Neutrophil (primary cell): ENCODE measurements around the gene TMPO.
"Not testable (repeated sequence)": the region's sequence is repeated elsewhere in the genome, so short reads cannot be mapped to it uniquely, and the experiment has no call there.

Experiments used
- H3K27ac ChIP-seq: fragments of 200-600 bp; sonication (generic); 2 replicates; pipeline ENCODE4 v1.5.1; 2016; ENCODE audit warnings: mild to moderate bottlenecking, moderate library complexity
- H3K27me3 ChIP-seq: fragments of 200-600 bp; sonication (generic); 2 replicates; pipeline ENCODE4 v1.6.0; 2016; ENCODE audit warnings: mild to moderate bottlenecking
- H3K36me3 ChIP-seq: fragments of 200-600 bp; sonication (generic); 2 replicates; pipeline ENCODE4 v1.5.1; 2017
- H3K4me1 ChIP-seq, 2 experiments: fragments of 200-600 bp in 1 of 2; sonication (generic) in 1 of 2; 1 replicate in 1 of 2; 2 replicates in 1 of 2; pipeline versions ENCODE4 v1.5.1 to v1.6.1; 2013 to 2016; ENCODE audit warnings: low read depth in 1 of 2, low read length in 1 of 2, mild to moderate bottlenecking in 1 of 2, moderate library complexity in 1 of 2; ENCODE audit not compliant: control insufficient read depth in 1 of 2, insufficient read depth in 1 of 2
- H3K4me3 ChIP-seq, 2 experiments: fragments of 200-600 bp in 1 of 2; sonication (generic) in 1 of 2; 1 replicate in 1 of 2; 2 replicates in 1 of 2; pipeline ENCODE4 v1.5.1; 2013 to 2016; ENCODE audit warnings: low read depth in 1 of 2, low read length in 1 of 2, mild to moderate bottlenecking in 1 of 2, moderate library complexity in 1 of 2
- H3K9me3 ChIP-seq: fragments of 200-600 bp; sonication (generic); 2 replicates; pipeline ENCODE4 v1.5.1; 2016
- CTCF ChIP-seq: fragments of 200-600 bp; sonication (generic); IDR thresholded peaks from 2 replicates; pipeline ENCODE4 v1.5.1; 2016; ENCODE audit warnings: antibody characterized with exemption

Gene TMPO

GRCh38 chr12:98594050-98594835 lies 78.9 kb downstream of the TMPO start:
- peak overlapping the region; percentile 80 to 95 for H3K4me3 ChIP-seq
- H3K27me3 ChIP-seq, result no peaks in the 10 kb centered on the region
- peaks cover 22 to 25% of the 10 kb centered on the region in 2 experiments for H3K4me1 ChIP-seq
- peaks cover 36% of the 10 kb centered on the region for H3K36me3 ChIP-seq
- peak overlapping the region; percentile 95 for H3K27ac ChIP-seq
- H3K9me3 ChIP-seq, result no peaks in the 10 kb centered on the region
- no peak for TF ChIP-seq CTCF

- peaks cover 48% of the 10 kb centered on the region for H3K36me3 ChIP-seq
Observed at GRCh38 chr12:98595243-98595988, 80.0 kb downstream of the TMPO start.

GRCh38 chr12:98597313-98597712 lies 81.9 kb downstream of the TMPO start:
- Histone ChIP-seq H3K27ac (peak overlapping the region; percentile 2), H3K4me1 (peaks cover 22 to 25% of the 10 kb centered on the region in 2 experiments), H3K36me3 (peaks cover 67% of the 10 kb centered on the region)
- H3K27me3 ChIP-seq, H3K4me3 ChIP-seq, H3K9me3 ChIP-seq: not testable (repeated sequence)

More at GRCh38 chr12:98595243-98595988, 80.0 kb downstream of the TMPO start:
- Histone ChIP-seq H3K4me3 (peak overlapping the region; percentile 34 to 80), H3K27ac (peak overlapping the region; percentile 95), H3K4me1 (peaks cover 22 to 25% of the 10 kb centered on the region in 2 experiments), H3K9me3 (no peaks in the 10 kb centered on the region), H3K27me3 (no peaks in the 10 kb centered on the region)
- TF ChIP-seq CTCF, result no peak
